ENCODE results near the gene HTT. TPM values are rescaled to one million over a fixed set of nuclear protein-coding genes. Genes with fewer than 3 reads are reported as not detected.

Gene HTT
- total RNA-seq, 2 donors from 2014 or later, result 51.7 to 59.1 TPM

DNA sequence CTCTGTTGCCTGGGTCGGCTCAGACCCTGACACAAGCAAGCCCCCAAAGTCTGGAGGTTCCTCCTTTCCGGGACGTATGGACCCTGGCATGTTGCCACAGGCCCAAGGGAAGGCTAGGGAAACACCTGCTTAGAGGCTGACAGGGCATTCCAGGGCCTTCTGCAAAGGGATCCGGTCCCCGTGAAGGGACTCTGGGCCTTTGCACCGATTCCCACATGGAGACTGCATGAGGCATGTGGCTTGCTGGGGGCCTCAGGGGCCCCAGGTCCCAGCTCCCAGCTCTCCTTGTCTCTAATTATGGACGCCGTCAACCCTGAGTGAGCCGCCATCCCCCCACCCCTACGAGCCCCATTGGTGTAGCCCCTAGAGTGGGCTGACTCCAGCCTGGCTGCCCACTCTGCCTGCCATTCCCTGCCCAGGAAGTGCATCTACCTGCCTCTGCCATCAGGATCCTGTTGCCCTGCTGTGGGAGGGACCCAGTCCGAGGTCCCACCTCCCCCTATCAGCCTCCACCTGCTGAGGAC lies 214.2 kb downstream of the HTT start:
- ATAC-seq (no peak), DNase-seq (no peak)
- intact Hi-C loops (cut with DNase I, micrococcal nuclease), result no loop called here

DNA sequence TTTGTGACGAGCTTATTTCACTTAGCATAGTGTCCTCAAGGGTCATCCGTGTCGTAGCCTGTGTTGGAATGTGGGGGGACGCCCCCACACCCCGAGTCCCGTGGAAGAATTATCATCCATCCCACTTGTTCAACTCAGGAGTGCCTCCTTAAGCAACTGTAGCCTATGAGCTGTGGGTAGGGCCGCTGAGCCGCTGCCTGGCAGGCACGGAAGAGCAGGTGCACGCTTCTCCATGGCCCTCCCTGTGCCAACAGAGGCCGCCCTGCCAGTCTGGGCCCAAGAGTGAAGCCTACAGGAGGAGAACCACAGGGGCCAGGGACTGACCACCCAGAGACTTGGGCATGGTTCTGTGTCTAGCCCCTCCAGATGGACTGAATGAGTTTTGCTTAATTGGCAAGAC lies 216.0 kb downstream of the HTT start:
- intact Hi-C loops (cut with DNase I, micrococcal nuclease), result no loop called here
- no peak for ATAC-seq
- DNase-seq, result no peak

DNA sequence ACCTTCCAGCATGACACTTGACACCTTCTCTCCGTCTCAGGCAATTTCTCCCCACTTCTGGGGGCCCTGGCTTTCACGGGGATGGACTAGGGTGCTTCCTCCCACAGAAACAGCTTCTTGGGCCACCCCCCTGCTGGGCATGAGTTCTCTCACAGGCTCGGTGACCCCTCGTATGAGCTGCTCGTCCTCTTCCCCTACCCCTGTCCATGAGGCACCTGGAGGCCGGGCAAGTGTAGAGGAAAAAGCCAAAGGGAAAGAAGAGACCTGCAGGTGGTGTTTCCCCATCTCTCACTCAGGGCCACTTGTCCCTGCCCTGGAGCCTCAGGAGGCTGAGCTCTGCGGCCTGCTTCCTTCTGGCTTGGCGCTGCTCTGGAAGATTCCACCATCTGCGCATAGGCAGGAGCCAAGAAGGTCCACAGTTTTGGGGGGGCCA lies 216.4 kb downstream of the HTT start:
- DNase-seq, result no peak
- no peak for ATAC-seq
- intact Hi-C loops (cut with DNase I, micrococcal nuclease), result no loop called here

DNA sequence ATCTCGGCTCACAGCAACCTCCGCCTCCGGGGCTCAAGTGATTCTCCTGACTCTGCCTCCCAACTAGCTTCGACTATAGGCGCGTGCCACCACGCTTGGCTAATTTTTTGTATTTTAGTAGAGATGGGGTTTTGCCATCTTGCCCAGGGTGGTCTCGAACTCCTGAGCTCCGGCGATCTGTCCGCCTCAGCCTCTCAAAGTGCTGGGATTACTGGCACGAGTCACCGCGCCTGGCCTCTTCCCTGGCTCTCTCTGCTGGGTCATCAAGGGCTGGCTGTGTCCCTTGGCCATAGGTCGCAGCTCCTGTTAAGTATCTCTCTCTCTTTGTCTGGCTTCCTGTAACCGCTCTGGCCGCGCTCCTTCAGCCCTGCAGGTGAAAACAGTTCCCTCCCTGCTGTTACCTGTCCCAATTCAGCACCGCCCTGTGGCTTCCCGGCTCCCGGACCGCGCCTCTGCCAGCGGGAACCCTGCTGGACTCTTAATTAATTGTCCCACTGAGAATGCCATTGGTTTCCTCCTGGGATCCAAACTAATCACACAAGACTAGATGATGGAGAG lies 217.0 kb downstream of the HTT start:
- ATAC-seq, result peak; percentile 38
- intact Hi-C loops (cut with DNase I, micrococcal nuclease), result no loop called here
- peak; percentile 66 to 68 for DNase-seq

DNA sequence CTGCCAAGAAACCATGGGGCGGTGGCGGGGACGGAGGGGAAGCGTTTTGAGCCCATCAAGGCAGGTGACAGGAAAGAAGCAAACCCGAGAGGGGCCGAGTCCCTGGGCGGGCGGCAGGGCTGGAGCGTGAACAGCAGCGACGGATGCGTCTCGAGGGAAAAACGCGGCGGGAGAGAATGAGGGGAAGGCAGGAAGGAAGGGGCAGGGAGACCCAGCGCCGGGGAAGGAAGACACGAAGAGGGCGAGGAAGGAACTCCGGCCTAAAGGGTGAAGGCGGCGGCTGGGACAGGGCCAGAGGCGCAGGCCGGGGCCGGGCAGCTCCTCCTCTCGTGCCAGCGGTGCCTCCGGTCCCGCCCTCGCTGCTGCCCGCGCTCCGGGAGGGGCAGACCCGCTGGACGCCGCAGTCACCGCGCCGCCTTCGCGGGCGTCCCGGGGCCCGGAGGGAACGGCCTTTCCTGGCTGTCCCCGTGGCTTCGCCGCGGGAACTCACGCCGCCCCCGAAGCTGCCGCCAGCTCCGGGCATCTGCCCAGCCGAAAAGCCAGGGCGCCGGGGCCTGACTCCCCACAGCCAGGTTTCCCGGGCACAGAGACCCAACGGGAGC lies 217.6 kb downstream of the HTT start:
- intact Hi-C loops (cut with DNase I, micrococcal nuclease), result no loop called here
- DNase-seq (peak; percentile 68 to 81), ATAC-seq (peak; percentile 76)

DNA sequence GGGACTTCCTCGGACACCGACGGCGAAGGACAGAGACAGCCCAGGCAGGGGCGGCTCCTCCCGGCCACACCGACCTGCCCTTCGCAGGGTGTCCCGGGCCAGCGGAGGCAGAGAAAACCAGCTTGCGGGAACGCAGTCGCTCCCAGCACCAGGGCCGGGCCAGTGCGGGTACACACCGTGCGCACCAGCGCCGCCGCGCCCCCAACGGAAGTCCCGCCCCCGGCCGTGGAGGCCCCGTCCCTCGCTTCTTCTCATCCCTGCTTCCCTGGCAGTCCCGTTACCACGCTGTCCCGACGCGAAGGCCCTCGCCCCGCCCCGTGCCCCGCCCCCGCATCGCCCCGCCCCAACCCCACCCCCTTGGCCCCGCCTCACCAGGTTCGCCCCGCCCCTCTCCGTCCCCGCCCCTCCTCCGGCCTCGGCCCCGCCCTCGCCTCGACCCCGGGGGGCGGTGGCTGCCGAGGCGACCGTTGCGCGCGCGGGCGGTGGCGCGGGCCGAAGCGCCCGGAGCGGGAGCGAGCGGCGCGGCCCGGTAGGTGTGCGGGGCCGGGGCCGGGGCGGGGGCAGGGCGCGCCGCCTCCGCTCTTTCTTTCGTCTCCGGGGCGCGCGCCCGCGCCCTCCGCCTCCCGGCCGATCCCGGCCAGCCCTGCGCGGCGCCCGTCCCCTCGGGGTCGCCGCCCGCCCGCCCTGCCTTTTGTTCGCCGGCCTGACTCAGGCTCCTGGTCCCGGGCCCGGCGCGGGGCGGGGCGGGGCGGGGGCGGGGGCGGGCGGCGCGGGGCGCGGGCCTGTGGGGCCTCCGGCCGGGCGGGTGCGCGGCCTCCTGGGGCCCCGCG lies 218.3 kb downstream of the HTT start, which contains the start of gene RGS12:
Gene RGS12, plus strand, starts transcription at position 451 of the 830 bp plus-strand sequence. CDS start 23,150 bp downstream, outside the sequence.
- ATAC-seq, result peak; percentile 86
- intact Hi-C loops (cut with DNase I, micrococcal nuclease), result no loop called here

More for the DNA sequence above, 218.3 kb downstream of the HTT start, which contains the start of gene RGS12:
- peak; percentile 96 to 97 for DNase-seq

Other genes starting within 250 kb of the HTT start
- 100 to 1,000 TPM; 250 to 254 TPM for gene ADD1, start 230.8 kb upstream of the HTT start, total RNA-seq
- gene NOP14, start 111.3 kb upstream of the HTT start, total RNA-seq, result 10 to 100 TPM; 20.4 to 22.9 TPM
- gene GRK4, start 111.1 kb upstream of the HTT start, total RNA-seq, result 1 to 10 TPM; 1.7 to 3.9 TPM
- not detected for gene HTT-AS, start 143 bp upstream of the HTT start, total RNA-seq
- under 1 TPM; 0.73 to 0.82 TPM for gene MSANTD1, start 174.5 kb downstream of the HTT start, total RNA-seq
- 10 to 100 TPM; 21.5 to 23.5 TPM for gene RGS12, start 218.3 kb downstream of the HTT start, total RNA-seq

All from left colon (tissue), 2 donors.